ENCODE results near the gene CTTN. TPM values are rescaled to one million over a fixed set of nuclear protein-coding genes. Genes with fewer than 3 reads are reported as not detected.
A peak's percentile ranks its signal among the peaks of the same experiment; 100 is the strongest.
"Not testable (repeated sequence)": the region's sequence is repeated elsewhere in the genome, so short reads cannot be mapped to it uniquely, and the experiment has no call there.

The CTTN gene
- total RNA-seq, 1 experiment from 2014 or later: 294 TPM

DNA sequence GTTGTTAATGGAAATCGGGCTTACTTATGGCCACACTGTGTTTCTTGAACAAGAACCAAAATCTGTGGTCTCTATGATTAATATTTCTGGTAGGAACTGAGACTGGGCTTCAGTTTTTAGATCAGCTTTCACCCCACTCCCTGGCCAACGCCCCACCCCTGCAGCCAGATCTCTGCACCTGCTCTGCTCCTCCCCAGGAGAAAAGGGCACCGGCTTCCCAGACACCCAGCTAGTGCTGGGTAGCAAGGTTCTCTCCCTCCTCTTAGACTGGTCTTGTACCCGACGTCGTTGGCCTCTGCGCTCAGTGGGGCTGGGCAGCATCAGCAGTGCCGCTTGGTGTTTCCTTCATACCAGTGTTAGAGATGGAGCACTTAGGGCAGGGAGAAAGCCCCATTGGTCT lies 17.0 kb upstream of the CTTN start:
- no peak for DNase-seq (ENCODE audit: low read depth)

DNA sequence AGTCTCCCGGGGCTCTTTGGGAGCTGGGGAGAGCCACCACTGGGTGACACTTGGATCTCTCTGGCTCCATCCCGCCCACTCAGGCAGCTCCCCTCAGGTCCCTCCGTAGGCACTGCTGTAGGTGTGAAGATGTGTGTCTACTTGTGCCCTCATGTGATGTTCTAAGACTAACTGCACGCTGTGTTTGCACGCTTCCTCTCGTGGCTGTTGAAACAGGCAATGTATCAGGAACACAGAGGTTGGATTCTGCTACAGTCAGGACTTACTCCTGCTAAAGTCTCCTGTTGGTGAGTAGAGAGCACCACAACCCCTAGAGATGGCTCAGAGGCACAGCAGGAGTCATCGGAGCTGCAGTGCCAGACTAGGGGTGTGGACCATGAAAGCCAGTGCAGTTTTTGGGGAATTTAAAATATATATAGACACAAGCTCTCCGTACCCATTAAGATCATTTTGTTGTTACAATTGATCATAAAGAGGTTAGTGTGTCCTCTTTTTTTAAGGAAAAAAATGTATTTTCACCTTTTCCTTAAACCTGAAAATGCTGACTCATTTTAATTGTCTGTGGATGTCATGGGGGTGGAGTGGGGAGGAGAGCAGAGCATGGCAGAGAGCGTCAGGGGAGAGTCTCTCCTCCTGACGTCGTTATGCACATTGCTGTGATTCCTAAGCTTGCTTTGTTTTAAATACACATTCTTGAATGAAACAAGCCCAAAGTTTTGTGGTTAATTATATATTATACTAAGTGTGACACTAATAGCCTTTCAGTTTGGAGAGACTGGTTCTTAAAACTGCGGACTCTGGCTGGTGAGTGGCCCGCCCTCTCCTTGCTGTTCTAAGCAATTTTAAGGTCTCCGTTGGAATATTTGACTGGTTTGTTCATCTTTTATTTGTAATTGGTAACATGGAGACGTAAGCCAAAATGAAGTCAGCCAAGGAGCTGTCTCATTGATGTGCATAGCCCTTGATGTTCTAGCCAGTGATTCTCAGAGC lies 16.2 kb upstream of the CTTN start:
- no peak for DNase-seq (ENCODE audit: low read depth)

DNA sequence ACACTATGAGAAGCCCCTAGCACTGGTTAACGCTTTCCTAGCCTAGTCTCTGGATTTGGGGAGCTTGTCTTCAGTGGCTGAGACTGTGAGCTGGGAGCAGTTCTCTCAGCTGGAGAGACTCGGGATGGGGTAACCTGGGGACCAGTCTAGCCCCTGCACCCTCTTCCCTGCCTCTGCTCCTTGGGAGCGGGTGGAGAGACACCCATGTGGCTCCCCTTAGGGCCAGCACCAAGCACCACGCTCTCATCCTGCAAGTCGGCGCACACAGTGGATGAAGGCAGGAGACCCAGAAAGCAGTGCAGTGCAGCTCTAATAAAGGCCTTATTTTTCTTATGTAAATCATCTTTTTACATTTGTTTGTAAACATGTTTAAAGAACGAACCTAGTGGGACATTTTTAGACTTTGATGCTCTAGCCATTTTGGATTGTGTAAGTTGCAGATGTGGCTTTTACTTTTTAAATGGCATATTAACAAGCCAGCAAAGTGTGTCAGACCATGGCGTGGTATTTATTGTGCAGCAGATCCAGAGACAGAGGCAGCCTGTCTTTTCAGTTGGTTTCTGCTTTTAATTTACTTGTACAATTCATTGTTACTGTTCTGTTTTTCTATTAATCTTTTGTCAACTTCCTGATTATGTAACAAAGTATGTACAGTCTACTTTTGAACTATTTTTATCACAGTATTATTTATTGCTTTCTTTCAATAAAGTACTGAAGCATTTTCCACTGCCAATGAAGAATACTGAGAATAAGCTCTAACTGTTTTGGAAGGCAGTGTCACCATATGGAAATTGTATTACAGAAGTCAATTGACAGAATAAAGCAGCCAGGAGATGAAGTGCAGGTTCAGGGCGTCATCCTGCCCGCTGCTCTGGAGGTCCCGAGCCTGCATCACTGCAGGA lies 14.4 kb upstream of the CTTN start:
- DNase-seq (ENCODE audit: low read depth): no peak

DNA sequence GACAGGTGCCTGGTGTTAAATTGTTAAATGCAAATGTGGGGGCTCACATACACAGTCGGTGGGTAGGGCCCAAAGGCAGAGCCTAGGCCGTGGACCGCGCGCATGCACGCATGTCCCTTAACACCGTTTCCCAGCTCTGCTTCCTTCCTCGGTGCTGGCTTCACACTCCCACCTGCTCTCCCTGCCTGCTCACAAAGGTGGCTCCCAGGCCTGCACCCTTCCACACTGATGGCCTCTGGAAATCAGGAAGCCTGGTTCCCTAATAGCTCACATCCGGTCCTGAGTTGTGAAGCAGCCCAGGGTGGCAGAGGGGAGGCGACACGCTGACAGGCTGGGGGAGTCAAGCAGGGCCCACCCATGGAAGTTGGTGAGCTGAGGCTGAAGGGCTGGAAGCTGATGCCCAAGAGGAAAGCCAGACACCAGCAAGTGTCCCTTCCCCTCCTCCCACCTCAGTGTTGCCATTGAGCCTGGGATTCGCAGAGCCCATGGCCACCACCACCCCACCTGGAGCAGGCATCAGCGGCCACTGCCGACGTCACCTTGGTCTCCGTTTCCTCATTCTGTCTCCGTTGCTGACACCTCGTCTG lies 13.7 kb upstream of the CTTN start:
- no peak for DNase-seq (ENCODE audit: low read depth)

DNA sequence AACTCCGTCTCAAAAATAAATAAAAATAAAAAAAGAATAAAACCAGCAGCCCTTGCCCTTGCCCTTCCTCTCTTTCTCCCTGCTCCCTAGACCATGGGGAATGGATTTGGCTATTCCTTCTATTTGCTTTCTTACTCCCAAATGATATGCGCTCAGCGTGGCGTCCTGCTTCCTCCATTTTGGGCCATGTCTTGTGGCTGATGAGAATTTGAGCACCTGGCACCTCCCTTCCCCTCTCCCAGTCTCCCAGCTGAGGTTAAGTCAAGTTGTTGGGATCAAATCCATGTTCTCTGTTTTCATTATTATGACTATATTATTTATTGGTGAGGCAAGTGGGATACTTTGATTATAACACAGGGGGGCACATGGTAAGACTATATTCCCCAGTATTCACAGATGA lies 10.8 kb upstream of the CTTN start:
- no peak for DNase-seq (ENCODE audit: low read depth)

DNA sequence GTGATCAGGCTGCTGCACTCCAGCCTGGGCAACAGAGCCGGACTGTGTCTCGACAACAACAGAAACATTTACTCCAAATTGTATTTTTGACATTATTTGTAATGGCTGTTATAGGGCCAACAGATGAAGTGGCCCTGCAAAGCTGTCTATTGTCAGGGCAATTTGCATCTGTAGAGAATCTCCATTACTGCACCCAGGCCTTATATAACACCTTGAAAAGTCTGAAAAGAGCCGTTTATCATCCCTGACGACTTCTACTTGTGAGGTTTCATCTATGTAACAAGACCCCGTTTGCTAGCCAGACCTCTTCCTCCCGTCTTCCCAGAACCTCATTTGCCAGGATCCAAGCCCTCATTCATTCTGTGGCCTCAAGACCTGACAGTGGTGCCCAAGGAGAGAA lies 9.1 kb upstream of the CTTN start:
- no peak for DNase-seq (ENCODE audit: low read depth)

DNA sequence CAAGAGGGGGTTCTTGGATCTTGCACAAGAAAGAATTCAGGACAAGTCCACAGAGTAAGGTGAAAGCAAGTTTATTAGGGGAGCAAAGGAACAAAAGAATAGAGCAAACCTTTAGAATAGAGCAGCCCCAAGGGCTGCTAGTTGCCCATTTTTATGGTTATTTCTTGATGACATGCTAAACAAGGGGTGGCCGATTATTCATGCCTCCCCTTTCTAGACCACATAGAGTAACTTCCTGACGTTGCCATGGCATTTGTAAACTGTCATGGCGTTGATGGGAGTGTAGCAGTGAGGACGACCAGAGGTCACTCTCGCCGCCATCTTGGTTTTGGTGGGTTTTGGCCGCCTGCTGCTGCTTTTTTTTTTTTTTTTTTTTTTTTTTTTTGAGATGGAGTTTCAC lies 7.4 kb upstream of the CTTN start:
- DNase-seq (ENCODE audit: low read depth): not testable (repeated sequence)

DNA sequence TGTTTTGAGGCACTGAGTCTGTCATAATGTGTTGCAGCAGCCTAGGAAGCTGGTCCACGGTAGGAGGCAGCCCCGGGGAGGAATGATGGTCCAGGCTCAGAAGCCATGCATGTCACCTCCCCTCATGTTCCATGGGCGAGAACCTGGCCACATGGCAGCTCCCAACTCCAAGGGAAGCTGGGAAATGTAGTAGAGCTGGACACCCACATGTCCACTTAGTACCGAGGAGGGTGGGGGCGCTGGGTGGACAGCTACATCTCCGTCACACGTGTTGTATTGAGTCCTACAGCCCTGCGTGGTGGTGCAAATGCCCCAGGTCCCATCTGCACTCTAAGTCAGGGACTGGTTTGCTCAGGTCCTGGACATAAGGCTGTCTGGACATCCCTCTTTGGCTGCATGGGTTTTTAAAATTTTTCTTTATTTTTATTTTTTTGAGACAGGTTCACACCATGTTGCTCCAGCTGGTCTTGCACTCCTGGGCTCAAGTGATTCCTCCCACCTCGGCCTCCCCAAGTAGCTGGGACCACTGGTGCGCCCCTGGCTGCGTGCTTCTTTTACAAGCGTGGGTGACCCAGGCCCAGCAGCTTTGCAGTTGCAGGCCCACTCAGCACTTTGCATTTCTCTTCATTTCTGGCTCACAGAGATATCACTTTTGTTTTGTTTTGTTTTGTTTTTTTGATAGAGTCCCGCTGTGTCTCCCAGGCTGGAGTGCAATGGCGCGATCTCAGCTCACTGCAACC lies 3.9 kb upstream of the CTTN start:
- DNase-seq (ENCODE audit: low read depth): no peak

DNA sequence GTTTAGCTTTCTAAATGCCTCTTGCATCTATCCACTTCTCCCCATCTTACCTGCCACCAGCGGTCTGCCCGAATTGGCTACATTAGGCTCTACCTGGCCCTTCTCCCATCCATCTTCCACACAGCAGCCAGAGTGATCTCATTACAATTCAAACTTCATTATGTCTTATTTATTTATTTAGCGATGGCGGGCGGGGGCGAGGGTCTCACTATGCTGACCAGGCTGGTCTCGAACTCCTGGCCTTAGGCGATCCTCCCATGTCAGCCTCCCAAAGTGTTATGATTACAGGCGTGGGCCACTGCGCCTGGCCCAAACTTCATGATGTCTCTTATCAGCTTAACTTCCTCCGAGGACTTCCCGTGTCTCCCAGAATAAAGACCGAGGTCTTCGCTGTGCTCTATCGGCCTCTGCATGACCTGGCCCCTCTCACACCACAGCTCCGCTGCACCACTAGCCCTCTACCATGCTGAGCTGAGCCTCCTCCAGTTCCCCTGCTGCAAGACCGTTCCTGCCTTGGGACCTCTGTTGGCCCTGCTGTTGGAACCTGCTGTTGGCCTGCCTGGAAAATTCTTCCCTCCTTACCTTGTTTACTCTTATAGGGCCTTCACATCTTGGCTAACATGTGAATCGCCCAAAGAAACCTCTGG lies 870 bp upstream of the CTTN start:
- DNase-seq (ENCODE audit: low read depth): no peak

DNA sequence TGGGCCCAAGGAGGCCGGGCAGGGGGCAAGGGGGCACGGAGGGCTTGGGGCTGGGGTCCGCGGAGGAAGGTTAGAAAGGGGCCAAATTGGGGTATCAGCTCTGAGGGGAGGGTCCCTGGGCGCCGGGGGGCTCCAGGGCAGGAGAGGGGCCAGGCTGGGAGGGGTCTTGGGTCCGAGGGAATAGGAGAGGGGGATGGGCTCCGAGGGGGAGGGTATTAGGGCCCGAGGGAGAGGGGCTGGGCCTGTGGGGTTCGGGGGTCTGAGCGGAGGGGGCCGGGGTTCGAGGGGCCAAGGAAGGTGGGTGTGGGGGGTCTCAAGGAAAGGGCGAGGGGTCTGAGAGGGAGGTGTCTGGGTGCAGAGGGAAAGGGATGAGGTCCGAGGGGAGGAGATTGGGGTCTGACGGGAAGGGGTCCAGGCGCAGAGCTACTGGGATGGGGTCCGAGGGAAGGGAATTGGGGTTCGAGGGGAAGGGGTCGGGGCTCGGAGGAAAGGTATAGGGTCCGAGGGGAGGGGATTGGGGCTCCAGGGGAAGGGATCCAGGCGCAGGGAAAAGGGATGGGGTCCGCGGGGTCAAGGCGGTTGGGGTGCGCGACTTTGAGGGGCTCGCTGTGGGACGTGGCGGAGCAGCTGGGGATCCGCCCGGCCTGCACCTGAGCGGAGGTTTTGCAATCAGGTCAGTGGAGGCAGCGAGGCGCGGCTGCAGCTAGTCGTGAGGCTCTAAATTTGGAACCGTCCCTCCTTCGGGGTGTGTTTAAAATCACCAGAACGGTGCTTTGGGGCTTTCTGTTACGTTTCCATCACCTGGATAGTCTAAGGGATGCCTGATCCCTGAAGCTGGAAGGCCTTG lies 728 bp downstream of the CTTN start:
- DNase-seq (ENCODE audit: low read depth): no peak

DNA sequence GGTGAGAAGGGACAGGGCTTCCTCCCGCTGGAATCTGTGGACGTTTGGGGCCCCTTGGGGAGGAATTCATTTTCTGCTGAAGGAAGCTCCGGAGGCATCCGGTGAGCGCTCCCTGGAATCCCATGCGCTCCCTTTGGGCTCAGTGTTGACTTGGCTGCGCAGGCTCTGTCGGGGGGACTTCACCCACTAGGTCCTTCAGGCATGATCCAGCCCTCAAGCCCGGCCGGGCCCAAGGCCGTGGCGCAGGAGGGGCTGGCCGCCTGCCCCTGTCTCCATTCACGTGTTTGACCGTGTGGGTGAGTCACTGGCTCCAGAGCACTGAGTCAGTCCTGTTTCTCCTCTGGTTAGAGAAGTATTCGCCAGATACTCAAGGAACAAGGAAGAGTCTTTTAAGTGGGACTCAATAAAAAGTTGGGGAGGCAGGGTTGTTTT lies 1.4 kb downstream of the CTTN start:
- peak; percentile 95 for DNase-seq (ENCODE audit: low read depth)

DNA sequence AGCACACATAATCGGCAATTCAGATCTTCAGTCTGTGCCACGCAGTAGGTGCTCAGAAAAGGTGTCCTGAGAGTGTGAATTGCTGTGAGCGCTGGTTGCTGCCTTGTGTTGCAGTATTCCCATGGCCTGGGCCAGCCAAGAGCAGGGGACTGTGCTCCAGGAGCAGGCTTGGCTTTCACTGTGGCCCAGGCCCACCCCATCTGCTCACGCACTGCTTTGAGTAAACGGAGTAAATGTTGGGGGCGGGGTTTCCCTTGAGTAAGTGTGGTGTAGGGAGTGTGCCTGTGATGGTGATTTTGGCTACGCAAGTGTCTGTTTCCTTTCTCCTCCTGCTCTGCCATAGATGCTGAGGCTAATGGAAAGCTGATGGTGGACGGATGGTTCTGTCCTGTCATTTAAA lies 2.3 kb downstream of the CTTN start:
- DNase-seq (ENCODE audit: low read depth): no peak

DNA sequence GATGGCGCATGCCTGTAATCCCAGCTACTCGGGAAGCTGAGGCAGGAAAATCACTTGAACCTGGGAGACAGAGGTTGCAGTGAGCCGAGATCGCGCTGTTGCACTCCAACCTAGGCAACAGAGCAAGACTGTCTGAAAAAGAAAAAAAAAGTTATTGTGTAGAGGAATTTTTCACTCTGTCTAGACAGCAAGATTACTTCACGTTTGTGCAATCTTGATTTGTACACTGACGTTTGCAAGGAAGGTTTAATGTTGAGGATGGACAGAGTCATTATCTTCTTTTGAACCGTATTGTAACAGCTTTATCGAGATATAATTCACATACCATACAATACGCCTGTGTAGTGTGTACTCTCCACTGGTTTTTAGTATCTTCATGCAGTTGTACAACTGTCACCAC lies 3.7 kb downstream of the CTTN start:
- no peak for DNase-seq (ENCODE audit: low read depth)

DNA sequence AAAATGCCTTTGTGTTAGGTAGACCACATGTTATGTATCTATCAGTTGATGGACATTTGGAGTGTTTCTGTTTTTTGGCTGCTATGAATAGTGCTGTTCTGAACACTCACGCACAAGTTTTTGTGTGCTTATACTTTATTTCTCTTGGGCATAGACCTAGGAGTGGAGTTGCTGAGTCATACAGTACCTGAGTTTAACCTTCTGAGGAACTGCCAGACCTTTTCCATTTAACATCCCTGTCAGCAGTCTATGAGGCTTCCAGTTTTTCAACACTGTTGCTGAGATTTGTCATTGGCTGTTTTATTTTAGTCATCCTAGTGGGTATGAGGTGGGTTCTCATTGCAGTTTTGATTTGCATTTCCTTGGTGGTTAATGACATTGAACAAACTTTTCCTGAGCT lies 4.4 kb downstream of the CTTN start:
- no peak for DNase-seq (ENCODE audit: low read depth)

DNA sequence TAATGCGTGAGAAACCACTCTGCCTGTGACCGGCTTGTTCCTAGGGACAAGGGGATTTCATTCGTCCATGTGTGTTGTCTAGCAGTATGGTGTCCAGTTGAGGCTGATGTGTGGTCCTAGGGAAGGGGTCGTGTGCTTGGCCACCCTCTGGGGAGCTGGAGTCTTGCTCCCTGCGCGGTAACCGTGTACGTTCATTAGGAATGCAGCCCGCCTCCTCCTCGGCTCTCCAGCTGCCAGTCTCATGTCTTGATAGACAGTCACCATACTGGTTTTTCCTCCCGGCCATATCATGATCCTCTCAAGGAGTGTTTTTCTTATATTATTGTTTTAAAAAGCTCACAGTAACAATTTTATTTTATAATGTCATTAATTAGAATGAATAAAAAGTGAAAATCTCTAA lies 5.9 kb downstream of the CTTN start:
- no peak for DNase-seq (ENCODE audit: low read depth)

DNA sequence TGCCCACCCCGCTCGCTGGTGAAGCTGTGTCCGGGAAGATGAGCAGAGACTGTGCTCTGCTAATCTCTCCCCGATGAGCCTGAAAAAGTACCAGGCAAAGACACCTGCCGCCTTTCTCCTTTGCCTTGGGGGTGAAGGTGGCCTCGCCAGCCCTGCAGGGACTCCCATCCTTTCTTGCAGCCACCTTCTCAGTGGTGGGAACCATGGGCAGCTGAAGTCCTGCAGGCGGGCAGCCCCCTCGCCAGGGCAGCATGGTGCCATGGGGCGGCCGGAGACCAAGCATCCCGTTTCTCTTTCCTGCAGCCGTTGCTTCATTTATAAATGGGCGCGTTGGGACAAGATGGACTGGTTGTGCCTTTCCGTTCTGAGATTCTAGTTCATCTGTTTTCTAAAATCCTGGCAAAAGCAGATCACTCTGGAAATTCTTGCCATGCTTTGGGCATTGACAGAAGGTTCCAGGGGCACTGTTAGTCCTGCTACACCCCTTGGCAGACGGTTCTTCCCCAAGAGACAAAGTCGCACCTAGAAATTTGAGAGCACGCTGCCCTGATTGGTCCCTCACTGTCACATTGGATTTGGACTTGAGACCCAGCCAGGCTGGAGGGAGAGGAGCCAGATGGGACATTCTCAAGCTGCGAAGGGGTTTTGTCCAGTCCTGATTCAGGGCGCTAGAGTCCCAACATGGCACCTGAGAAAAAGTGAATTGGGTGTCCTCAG lies 7.5 kb downstream of the CTTN start:
- DNase-seq (ENCODE audit: low read depth): no peak

DNA sequence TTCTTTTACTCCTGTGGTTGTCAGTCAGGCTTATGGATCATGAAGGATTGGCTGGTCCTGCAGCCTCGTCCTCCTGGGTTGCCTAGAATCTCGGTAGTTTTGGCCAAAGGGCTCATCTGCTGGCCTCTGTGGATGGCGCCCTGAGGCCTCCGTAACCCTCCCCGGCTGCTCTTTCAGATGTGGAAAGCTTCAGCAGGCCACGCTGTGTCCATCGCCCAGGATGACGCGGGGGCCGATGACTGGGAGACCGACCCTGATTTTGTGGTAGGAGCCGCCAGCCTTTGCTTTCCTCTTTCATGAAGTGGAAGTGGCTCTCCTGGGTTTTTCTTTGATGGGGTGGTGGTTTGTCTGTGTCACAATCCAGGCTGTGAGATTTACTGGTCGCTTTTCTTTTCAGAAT lies 8.8 kb downstream of the CTTN start:
- no peak for DNase-seq (ENCODE audit: low read depth)

DNA sequence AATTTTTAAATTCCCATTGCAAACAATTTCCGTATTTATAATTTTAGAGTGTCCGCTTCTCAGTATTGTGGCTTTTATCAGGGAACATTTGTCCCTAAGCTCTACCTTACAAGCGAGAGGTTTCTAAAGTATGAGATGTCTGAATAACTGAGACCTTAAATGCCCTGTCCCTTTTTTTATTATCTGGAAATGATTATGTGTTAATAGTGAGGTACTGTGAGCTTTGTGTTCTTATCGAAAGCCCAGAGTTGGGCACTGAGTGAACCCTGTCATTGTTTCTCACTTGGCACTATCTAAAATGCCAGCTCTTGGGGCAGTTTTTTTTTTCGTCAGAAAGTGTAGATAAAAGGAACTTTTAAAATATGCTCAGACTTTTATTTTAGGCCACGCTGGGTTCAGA lies 9.5 kb downstream of the CTTN start:
- DNase-seq (ENCODE audit: low read depth): no peak

DNA sequence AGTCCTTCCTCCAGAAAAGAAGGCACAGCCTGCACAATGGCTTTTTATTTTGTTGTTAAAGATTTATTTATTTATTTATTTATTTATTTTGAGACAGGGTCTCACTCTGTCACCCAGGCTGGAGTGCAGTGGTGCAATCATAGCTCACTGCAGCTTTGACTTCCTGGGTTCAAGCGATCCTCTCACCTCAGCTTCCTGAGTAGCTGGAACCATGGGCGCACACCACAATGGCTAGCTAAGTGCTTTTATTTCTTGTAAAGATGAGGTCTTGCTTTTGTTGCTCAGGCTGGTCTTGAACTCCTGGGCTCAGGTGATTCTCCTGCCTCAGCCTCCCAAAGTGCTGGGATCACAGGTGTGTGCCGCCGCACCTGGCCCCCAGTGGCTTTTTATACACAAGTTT lies 10.0 kb downstream of the CTTN start:
- DNase-seq (ENCODE audit: low read depth): not testable (repeated sequence)

All from LHCN-M2 (cell line).